ENCODE measurements around the gene KLHL22.
"Not testable (repeated sequence)": the region's sequence is repeated elsewhere in the genome, so short reads cannot be mapped to it uniquely, and the experiment has no call there.

Gene KLHL22

GRCh38 chr22:20456064-20456721, 39.4 kb downstream of the KLHL22 start:
- peak; percentile 92 for TF ChIP-seq CTCF (IDR thresholded peaks at IDR 0.05; ENCODE audit: low read depth, low read length)
- H3K4me3 ChIP-seq (ENCODE audit: low read depth, low read length): no peak overlapping the region

GRCh38 chr22:20455709-20456063, 39.9 kb downstream of the KLHL22 start:
- TF ChIP-seq CTCF (IDR thresholded peaks at IDR 0.05; ENCODE audit: low read depth, low read length): no peak
- H3K4me3 ChIP-seq (ENCODE audit: low read depth, low read length): no peak overlapping the region

GRCh38 chr22:20453222-20453621, 42.4 kb downstream of the KLHL22 start:
- no peak overlapping the region for H3K4me3 ChIP-seq (ENCODE audit: low read depth, low read length)
- TF ChIP-seq CTCF (IDR thresholded peaks at IDR 0.05; ENCODE audit: low read depth, low read length): no peak

- no peak for TF ChIP-seq CTCF (IDR thresholded peaks at IDR 0.05; ENCODE audit: low read depth, low read length)
Measured at GRCh38 chr22:20451920-20452319, 43.7 kb downstream of the KLHL22 start.

GRCh38 chr22:20451129-20451778, 44.3 kb downstream of the KLHL22 start:
- not testable (repeated sequence) for H3K4me3 ChIP-seq (ENCODE audit: low read depth, low read length)

More at GRCh38 chr22:20451920-20452319, 43.7 kb downstream of the KLHL22 start:
- no peak overlapping the region for H3K4me3 ChIP-seq (ENCODE audit: low read depth, low read length)

GRCh38 chr22:20450551-20450906, 45.1 kb downstream of the KLHL22 start:
- TF ChIP-seq CTCF (IDR thresholded peaks at IDR 0.05; ENCODE audit: low read depth, low read length): no peak
- H3K4me3 ChIP-seq (ENCODE audit: low read depth, low read length): no peak overlapping the region

- TF ChIP-seq CTCF (IDR thresholded peaks at IDR 0.05; ENCODE audit: low read depth, low read length): no peak
- no peak overlapping the region for H3K4me3 ChIP-seq (ENCODE audit: low read depth, low read length)
Measured at GRCh38 chr22:20449819-20450550, 45.6 kb downstream of the KLHL22 start.

Measured in WI38 (cell line).